GM23338 (cell line): Measurements from ENCODE around the gene SEC61A1.

Source experiments
- CREB1 ChIP-seq: fragments of 250-450 bp; sonication (Bioruptor Pico); IDR thresholded peaks from 2 replicates; pipeline ENCODE4 v1.5.0; 2020; ENCODE audit warnings: low read depth, mild to moderate bottlenecking, moderate library complexity
- EZH2 ChIP-seq: fragments of 200-600 bp; sonication (generic); IDR thresholded peaks from one replicate; pipeline ENCODE4 v1.8.0; 2017; ENCODE audit warnings: antibody characterized with exemption, mild to moderate bottlenecking, low read depth; ENCODE audit not compliant: unreplicated experiment
- EZH2phosphoT487 ChIP-seq: fragments of 200-600 bp; sonication (generic); IDR thresholded peaks from one replicate; pipeline ENCODE4 v1.8.1; 2018; ENCODE audit warnings: antibody characterized with exemption; ENCODE audit not compliant: unreplicated experiment
- JUNB ChIP-seq: IDR thresholded peaks from one replicate; pipeline ENCODE4 v1.6.1; 2016; ENCODE audit warnings: antibody characterized with exemption; ENCODE audit not compliant: unreplicated experiment
- NANOG ChIP-seq: IDR thresholded peaks from 2 replicates; pipeline ENCODE4 v1.6.1; 2016; ENCODE audit warnings: antibody characterized with exemption, borderline replicate concordance
- POLR2AphosphoS5 ChIP-seq: IDR thresholded peaks from 2 replicates; pipeline ENCODE4 v1.6.1; 2016; ENCODE audit warnings: antibody characterized with exemption, low read depth
- STAT1 ChIP-seq: IDR thresholded peaks from one replicate; pipeline ENCODE4 v1.6.1; 2016; ENCODE audit warnings: antibody characterized with exemption; ENCODE audit not compliant: unreplicated experiment
- ZNF331 ChIP-seq: fragments of 250-450 bp; sonication (Bioruptor Pico); IDR thresholded peaks from 2 replicates; pipeline ENCODE4 v1.5.0; 2020; ENCODE audit warnings: low read depth, mild to moderate bottlenecking, moderate library complexity
- TF ChIP-seq, protein P1 (sequence below), 2 experiments: fragments of 200-600 bp in 1 of 2; sonication (generic) in 1 of 2; conservative IDR thresholded peaks; 2 replicates each; pipeline versions ENCODE4 v1.5.1 to v1.6.1; 2016 to 2017; ENCODE audit warnings: antibody characterized with exemption in 2 of 2, low read depth in 2 of 2, mild to moderate bottlenecking in 2 of 2, moderate library complexity in 1 of 2
- TF ChIP-seq, protein P2 (sequence below): IDR thresholded peaks from 2 replicates; pipeline ENCODE4 v1.6.1; 2016; ENCODE audit warnings: antibody characterized with exemption
- TF ChIP-seq, protein P3 (sequence below): IDR thresholded peaks from one replicate; pipeline ENCODE4 v1.6.1; 2018; ENCODE audit warnings: antibody characterized with exemption; ENCODE audit not compliant: unreplicated experiment

DNA sequence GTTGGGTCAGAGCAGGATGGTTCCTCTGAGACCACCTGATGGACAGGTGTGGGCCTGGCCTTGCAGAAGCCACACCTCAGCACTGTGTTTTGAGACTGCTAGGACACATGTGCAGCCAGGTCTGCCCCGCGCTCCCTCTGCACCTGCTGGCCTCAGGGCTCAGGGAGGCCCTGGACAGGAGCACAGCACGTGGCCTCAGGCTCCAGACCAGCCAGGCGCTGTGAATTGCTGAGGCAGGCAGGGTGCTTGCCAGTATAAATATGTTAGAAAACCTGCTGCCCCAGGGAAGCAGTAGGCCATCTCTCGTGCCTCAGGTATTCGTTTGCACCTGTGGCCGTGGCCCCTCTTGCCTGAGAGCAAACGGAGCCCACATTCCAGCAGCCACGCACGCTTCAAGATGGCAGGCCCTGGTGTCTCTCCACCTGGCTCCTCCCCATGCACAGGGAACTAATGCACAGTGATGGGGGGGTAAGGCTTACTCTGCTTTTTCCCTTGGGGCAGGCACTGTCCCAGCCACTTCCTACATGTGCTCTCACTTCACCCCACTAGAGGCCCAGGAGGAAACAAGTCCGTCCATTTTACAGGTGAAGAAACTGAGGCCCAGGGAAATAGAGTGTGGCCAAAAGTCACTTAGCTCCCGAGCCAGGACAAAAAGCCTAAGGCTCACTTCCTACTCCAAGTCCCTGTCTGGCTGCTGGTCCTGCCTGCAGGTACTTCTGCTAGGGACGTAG, 20.4 kb downstream of the SEC61A1 start:
- no peak for TF ChIP-seq POLR2AphosphoS5
- no peak for TF ChIP-seq EZH2phosphoT487
- TF ChIP-seq, protein P1, sequence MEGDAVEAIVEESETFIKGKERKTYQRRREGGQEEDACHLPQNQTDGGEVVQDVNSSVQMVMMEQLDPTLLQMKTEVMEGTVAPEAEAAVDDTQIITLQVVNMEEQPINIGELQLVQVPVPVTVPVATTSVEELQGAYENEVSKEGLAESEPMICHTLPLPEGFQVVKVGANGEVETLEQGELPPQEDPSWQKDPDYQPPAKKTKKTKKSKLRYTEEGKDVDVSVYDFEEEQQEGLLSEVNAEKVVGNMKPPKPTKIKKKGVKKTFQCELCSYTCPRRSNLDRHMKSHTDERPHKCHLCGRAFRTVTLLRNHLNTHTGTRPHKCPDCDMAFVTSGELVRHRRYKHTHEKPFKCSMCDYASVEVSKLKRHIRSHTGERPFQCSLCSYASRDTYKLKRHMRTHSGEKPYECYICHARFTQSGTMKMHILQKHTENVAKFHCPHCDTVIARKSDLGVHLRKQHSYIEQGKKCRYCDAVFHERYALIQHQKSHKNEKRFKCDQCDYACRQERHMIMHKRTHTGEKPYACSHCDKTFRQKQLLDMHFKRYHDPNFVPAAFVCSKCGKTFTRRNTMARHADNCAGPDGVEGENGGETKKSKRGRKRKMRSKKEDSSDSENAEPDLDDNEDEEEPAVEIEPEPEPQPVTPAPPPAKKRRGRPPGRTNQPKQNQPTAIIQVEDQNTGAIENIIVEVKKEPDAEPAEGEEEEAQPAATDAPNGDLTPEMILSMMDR (conservative IDR thresholded peaks at IDR 0.05; ENCODE audit: low read depth in 2 of 2), result no peak
- no peak for TF ChIP-seq EZH2
- TF ChIP-seq, protein P2, sequence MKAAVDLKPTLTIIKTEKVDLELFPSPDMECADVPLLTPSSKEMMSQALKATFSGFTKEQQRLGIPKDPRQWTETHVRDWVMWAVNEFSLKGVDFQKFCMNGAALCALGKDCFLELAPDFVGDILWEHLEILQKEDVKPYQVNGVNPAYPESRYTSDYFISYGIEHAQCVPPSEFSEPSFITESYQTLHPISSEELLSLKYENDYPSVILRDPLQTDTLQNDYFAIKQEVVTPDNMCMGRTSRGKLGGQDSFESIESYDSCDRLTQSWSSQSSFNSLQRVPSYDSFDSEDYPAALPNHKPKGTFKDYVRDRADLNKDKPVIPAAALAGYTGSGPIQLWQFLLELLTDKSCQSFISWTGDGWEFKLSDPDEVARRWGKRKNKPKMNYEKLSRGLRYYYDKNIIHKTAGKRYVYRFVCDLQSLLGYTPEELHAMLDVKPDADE, result no peak
- no peak for TF ChIP-seq STAT1
- TF ChIP-seq, protein P3, sequence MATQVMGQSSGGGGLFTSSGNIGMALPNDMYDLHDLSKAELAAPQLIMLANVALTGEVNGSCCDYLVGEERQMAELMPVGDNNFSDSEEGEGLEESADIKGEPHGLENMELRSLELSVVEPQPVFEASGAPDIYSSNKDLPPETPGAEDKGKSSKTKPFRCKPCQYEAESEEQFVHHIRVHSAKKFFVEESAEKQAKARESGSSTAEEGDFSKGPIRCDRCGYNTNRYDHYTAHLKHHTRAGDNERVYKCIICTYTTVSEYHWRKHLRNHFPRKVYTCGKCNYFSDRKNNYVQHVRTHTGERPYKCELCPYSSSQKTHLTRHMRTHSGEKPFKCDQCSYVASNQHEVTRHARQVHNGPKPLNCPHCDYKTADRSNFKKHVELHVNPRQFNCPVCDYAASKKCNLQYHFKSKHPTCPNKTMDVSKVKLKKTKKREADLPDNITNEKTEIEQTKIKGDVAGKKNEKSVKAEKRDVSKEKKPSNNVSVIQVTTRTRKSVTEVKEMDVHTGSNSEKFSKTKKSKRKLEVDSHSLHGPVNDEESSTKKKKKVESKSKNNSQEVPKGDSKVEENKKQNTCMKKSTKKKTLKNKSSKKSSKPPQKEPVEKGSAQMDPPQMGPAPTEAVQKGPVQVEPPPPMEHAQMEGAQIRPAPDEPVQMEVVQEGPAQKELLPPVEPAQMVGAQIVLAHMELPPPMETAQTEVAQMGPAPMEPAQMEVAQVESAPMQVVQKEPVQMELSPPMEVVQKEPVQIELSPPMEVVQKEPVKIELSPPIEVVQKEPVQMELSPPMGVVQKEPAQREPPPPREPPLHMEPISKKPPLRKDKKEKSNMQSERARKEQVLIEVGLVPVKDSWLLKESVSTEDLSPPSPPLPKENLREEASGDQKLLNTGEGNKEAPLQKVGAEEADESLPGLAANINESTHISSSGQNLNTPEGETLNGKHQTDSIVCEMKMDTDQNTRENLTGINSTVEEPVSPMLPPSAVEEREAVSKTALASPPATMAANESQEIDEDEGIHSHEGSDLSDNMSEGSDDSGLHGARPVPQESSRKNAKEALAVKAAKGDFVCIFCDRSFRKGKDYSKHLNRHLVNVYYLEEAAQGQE, result no peak
- TF ChIP-seq CREB1 (CRISPR knock-in tag), result no peak
- TF ChIP-seq NANOG, result no peak
- no peak for TF ChIP-seq JUNB
- no peak for TF ChIP-seq ZNF331
